Stimulated activated naive CD8-positive, alpha-beta T cell treated with anti-CD3 and anti-CD28 coated beads, Interleukin-15, amount 100 ng/mL, for 72 hours (primary cell): Measurements from ENCODE around the gene DIP2A.

Experiments
- ATAC-seq: fragments of 150-1000 bp; cut with Tn5 transposase; 2 replicates; pipeline ENCODE4 v1.10.0; 2021; ENCODE audit warnings: mild to moderate bottlenecking, moderate library complexity
- DNase-seq, 2 donors: peaks; one replicate each; pipeline ENCODE4 v3.0.0; 2021 to 2022
- H3K27ac Mint-ChIP-seq, 2 donors: one replicate each; pipeline ENCODE4 v1.8.0; 2022; ENCODE audit warnings: mild to moderate bottlenecking in 2 of 2, mixed read lengths in 2 of 2, moderate library complexity in 2 of 2
- H3K27me3 Mint-ChIP-seq: one replicate; pipeline ENCODE4 v1.8.0; 2022; ENCODE audit warnings: mixed read lengths
- H3K4me1 Mint-ChIP-seq: one replicate; pipeline ENCODE4 v1.8.0; 2022; ENCODE audit warnings: mild to moderate bottlenecking, mixed read lengths
- H3K4me3 Mint-ChIP-seq, 2 donors: one replicate each; pipeline ENCODE4 v1.8.0; 2022; ENCODE audit warnings: mild to moderate bottlenecking in 2 of 2, mixed read lengths in 2 of 2, moderate library complexity in 1 of 2
- H3K9me3 Mint-ChIP-seq, 2 donors: one replicate each; pipeline ENCODE4 v1.8.0; 2022; ENCODE audit warnings: mixed read lengths in 2 of 2

DIP2A gene

DNA sequence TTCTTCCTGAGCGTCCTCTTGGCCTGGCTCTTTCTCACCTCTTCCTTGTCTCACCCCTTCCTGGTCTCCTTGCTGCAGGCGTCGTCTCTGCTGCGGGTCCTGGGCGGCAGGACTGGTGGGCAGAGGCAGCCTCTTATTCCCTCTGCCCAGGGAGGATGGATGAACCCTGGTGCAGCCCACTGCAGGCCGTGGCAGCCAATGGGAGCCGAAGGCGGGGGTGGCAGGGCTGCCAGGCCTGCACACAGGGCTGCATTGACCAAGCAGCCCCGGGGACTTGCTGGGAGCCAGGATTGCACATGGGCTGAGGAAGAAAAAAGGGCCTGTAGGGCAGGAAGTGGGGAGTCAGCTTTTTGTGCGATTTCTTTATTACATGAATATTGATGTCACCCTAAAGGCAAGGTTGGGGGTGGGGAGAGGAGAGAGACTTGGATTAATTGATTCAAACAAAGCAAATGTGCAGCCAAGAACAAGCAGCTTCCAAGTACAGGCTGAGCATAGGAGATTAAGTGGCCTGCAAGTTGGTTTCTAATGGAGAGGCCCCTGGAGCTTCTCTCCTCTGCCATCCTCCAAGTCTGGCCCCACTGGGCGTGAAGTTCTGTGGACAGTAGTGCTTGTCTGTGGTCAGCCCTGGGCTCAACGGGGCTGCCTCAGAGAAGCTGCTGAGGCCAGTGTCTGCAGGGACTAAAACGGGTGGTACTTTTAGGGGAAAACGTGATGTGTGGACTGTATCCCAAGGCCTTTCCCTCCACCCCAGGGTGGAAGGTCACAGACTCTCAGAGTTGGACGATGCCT is 146.5 kb downstream of the DIP2A start, which contains the start of gene S100B:
S100B (minus strand) TSS at position 108 of the 792 bp plus-strand sequence. CDS start 2,667 bp downstream, outside the sequence.
- Mint-ChIP-seq H3K4me1 (peaks cover 53% of the 10 kb centered on the region), H3K27ac (peak within 1 kb of the TSS; percentile 77 to 87), H3K9me3 (peaks cover 0 to 7% of the 10 kb centered on the region in 2 donors), H3K27me3 (no peaks in the 10 kb centered on the region), H3K4me3 (peak within 1 kb of the TSS; percentile 75 to 77)
- peak; percentile 65 for ATAC-seq
- DNase-seq = peak; percentile 15 to 31

- Mint-ChIP-seq H3K4me1 (peaks cover 50% of the 10 kb centered on the region), H3K27ac (peak overlapping the region in 1 of 2 donors; percentile 74), H3K27me3 (no peaks in the 10 kb centered on the region), H3K9me3 (peaks cover 3 to 8% of the 10 kb centered on the region in 2 donors), H3K4me3 (peak overlapping the region; percentile 75 to 77)
- ATAC-seq = peak; percentile 93
- DNase-seq = peak; percentile 49 to 58
These were observed 147.2 kb downstream of the DIP2A start for GRCh38 chr21:46605767-46606426.

DNA sequence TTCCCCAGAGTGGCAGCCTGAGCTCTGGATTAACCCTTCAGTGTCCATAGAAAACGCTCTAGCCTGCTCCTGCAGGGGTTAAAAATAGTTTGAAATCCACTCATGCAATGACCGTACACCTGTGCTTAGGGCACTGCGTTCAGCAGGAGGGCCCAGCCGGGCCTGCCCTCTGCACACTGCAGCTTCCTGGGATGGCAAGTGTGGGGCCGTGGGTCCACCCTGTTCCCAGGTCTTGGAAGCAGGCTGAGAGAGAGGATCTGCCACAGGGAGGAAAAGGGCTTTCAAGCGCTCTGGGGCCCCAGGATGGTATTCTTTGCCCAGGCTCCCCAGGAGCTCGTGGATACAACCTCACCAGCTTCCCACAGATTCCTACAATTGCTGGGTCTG is 147.7 kb downstream of the DIP2A start:
- Mint-ChIP-seq H3K4me3 (peak overlapping the region; percentile 37 to 75), H3K9me3 (peaks cover 3 to 8% of the 10 kb centered on the region in 2 donors), H3K27ac (peak overlapping the region; percentile 76 to 83), H3K4me1 (peaks cover 49% of the 10 kb centered on the region), H3K27me3 (no peaks in the 10 kb centered on the region)
- ATAC-seq (peak; percentile 39), DNase-seq (no peak)

DNA sequence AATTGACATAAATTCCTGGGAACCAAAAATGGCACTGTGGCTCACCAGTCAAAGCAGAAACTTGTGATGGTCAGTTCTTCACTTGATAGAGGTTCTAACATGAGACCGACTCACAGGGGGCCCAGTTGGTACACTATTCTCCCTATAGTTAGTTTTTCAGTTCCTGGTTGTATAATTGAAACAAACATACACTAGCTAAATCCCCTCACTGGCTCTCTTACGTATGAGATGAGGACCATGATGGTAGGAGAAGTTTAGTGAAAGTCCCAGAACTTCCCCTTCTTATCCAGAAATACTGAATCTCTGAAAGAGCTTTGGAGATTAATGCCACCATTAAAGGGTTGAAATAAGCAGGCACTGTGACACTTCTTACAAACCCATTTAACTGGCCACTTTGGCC is 148.9 kb downstream of the DIP2A start:
- ATAC-seq = no peak
- H3K27me3 Mint-ChIP-seq = no peaks in the 10 kb centered on the region
- H3K4me1 Mint-ChIP-seq = peaks cover 40% of the 10 kb centered on the region

DNA sequence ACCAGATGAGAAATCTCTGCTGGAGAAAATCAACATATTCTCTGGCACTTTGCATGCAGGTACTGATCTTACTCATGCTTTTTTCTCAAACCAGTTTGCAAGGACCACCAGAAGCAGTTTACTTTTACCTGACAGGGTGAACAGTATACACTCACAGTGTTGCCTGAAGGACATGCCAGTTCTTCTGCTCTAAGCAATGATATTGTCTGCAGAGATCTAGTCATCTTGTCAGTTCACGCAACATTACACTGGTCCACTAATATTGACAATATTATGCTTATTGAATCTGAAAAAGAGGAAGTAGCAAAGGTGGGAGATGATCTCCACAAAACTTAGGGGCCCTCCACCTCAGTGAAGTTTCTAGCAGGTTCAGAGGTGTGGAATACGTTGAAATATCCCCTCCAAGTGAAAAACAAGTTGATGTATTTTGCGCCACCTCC is 150.0 kb downstream of the DIP2A start:
- no peaks in the 10 kb centered on the region for H3K27me3 Mint-ChIP-seq
- ATAC-seq (no peak), DNase-seq (no peak)
- H3K4me1 Mint-ChIP-seq = peaks cover 45% of the 10 kb centered on the region
- peaks cover 3 to 8% of the 10 kb centered on the region in 2 donors for H3K9me3 Mint-ChIP-seq
- no peak overlapping the region for H3K4me3 Mint-ChIP-seq
- no peak overlapping the region for H3K27ac Mint-ChIP-seq

More for the DNA sequence above, 148.9 kb downstream of the DIP2A start:
- DNase-seq = no peak
- no peak overlapping the region for H3K4me3 Mint-ChIP-seq
- H3K27ac Mint-ChIP-seq = no peak overlapping the region
- H3K9me3 Mint-ChIP-seq = peaks cover 3 to 8% of the 10 kb centered on the region in 2 donors

DNA sequence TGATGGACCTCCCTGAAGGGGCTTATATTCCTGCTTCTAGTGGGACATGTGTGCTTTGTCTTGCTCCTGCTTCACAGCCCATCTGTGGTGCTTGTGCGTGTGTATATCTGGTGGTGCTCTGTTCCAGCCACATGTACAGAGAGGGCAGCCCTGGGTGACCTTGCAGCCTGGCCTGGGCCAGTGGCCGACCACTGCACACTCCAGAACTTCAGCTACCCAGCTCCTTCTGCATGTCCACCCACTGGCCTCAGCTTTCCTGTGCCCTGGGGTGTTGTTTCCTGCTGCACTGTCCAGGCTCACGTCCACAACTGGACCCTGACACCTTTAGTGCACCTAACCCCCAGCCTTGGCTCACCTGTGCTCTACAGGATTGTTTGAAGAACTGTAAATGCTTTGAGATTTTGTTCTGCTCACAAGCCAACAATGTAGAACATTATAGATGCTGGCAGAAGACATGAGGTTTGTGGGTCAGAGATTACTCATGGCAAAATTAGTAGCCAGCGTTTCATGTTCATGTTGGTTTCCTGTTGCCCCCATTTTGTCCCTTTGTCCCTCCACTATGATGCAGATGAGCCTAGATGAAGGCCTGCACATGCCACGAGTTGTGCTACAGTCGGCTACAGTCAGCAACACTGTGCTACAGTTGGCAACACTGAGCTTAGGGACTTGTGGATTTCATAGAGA is 151.5 kb downstream of the DIP2A start:
- H3K9me3 Mint-ChIP-seq = peaks cover 3 to 8% of the 10 kb centered on the region in 2 donors
- H3K27ac Mint-ChIP-seq = no peak overlapping the region
- no peaks in the 10 kb centered on the region for H3K27me3 Mint-ChIP-seq
- no peak overlapping the region for H3K4me3 Mint-ChIP-seq
- H3K4me1 Mint-ChIP-seq = peaks cover 44% of the 10 kb centered on the region
- ATAC-seq (no peak), DNase-seq (no peak)

GRCh38 chr21:46613391-46613790 is 154.7 kb downstream of the DIP2A start:
- peaks cover 3 to 8% of the 10 kb centered on the region in 2 donors for H3K9me3 Mint-ChIP-seq
- no peak for ATAC-seq
- H3K27me3 Mint-ChIP-seq = no peaks in the 10 kb centered on the region
- no peak overlapping the region for H3K4me3 Mint-ChIP-seq
- H3K27ac Mint-ChIP-seq = no peak overlapping the region
- DNase-seq = no peak
- H3K4me1 Mint-ChIP-seq = peaks cover 28% of the 10 kb centered on the region

- no peak for ATAC-seq
These were observed 157.4 kb downstream of the DIP2A start for GRCh38 chr21:46616050-46616449.

GRCh38 chr21:46616656-46617055 is 158.0 kb downstream of the DIP2A start:
- Mint-ChIP-seq H3K4me1 (peaks cover 46% of the 10 kb centered on the region), H3K9me3 (no peaks in the 10 kb centered on the region)

More at GRCh38 chr21:46616050-46616449, 157.4 kb downstream of the DIP2A start:
- peaks cover 40% of the 10 kb centered on the region for H3K4me1 Mint-ChIP-seq
- H3K9me3 Mint-ChIP-seq = no peaks in the 10 kb centered on the region
- DNase-seq = no peak
- no peak overlapping the region for H3K27ac Mint-ChIP-seq
- H3K4me3 Mint-ChIP-seq = no peak overlapping the region
- no peaks in the 10 kb centered on the region for H3K27me3 Mint-ChIP-seq

DNA sequence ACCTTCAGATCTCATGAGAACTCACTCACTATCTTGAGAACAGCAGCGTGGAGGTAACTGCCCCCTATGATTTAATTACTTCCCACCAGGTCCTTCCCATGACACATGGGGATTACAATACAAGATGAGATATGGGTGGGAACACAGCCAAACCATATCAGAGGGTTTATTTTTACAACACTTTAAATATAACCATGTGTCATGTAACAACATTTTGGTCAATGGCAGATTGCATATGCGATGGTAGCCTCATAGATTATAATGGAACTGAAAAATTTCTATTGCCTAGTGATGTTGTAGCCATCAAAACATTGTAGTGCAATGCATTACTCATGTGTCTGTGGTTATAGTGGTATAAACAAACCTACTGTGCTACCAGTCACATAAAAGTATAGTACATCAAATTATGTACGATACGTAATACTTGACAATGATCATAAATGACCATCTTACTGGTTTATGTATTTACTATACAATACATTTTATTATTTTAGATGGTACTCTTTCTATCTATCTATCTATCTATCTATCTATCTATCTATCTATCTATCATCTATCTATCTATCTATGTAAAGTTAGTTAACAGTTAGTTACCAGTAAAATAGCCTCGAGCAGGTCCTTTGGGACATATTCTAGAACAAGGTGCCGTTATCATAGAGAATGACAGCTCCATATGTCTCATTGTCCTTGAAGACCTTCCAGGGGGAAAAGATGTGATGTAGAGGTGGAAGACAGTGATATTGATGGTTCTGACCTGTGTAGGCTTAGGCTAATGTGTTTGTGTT is 158.8 kb downstream of the DIP2A start:
- Mint-ChIP-seq H3K27ac (no peak overlapping the region), H3K4me1 (peaks cover 54% of the 10 kb centered on the region), H3K27me3 (no peaks in the 10 kb centered on the region), H3K4me3 (no peak overlapping the region), H3K9me3 (no peaks in the 10 kb centered on the region)
- ATAC-seq (no peak), DNase-seq (no peak)

More at GRCh38 chr21:46616656-46617055, 158.0 kb downstream of the DIP2A start:
- Mint-ChIP-seq H3K27me3 (no peaks in the 10 kb centered on the region), H3K4me3 (no peak overlapping the region), H3K27ac (no peak overlapping the region)
- ATAC-seq (no peak), DNase-seq (no peak)

GRCh38 chr21:46618738-46619379 is 160.2 kb downstream of the DIP2A start:
- DNase-seq (no peak), ATAC-seq (no peak)
- Mint-ChIP-seq H3K4me3 (no peak overlapping the region), H3K4me1 (peaks cover 55% of the 10 kb centered on the region), H3K9me3 (no peaks in the 10 kb centered on the region), H3K27ac (no peak overlapping the region), H3K27me3 (no peaks in the 10 kb centered on the region)
